Islet of Langerhans (tissue), 1 donor: ENCODE measurements around the gene ZNF277.
"Not testable (repeated sequence)": the region's sequence is repeated elsewhere in the genome, so short reads cannot be mapped to it uniquely, and the experiment has no call there.

Source experiments
- FAIRE-seq: peaks from one replicate; lab custom pipeline; 2011; peaks lifted over from hg19 to GRCh38; lab: Jason Lieb, UNC

ZNF277 gene

DNA sequence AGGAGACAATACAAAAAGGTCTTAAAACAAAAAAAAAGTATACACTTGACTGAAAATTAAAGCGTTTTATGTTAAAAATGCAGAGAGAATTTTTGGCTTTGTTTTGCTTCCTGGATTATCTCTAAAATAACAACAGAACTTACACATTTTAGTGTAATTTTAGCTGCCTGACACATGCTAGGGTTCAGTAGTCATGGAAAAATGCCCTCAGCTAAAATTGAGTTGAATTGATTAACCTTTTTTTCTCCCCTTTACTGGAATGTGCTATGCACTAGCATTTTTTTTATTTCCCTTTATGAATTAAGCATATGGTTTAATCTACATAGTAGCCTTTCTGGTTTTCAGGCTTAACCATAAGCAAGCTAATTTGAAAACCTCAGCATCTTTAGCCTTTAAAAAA, 89.9 kb downstream of the ZNF277 start:
- FAIRE-seq: no peak

DNA sequence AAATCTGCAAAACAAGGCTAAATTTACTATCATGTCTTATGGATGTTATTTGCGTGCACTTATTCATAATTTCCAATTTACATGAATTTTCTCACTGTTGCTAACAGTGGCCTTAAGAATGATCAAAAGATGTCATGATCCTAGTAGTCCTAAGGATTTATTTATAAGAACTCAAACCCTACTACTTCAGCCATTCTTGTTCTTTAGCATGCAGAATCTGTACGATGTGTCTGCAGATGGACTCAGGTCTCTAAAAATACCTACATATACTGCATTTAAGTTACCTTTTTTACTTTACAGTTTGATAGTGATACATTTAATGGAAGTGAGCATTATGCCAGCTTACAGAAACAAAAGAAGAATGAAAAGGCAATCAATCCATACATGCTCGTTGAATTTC, 91.2 kb downstream of the ZNF277 start:
- FAIRE-seq: no peak

DNA sequence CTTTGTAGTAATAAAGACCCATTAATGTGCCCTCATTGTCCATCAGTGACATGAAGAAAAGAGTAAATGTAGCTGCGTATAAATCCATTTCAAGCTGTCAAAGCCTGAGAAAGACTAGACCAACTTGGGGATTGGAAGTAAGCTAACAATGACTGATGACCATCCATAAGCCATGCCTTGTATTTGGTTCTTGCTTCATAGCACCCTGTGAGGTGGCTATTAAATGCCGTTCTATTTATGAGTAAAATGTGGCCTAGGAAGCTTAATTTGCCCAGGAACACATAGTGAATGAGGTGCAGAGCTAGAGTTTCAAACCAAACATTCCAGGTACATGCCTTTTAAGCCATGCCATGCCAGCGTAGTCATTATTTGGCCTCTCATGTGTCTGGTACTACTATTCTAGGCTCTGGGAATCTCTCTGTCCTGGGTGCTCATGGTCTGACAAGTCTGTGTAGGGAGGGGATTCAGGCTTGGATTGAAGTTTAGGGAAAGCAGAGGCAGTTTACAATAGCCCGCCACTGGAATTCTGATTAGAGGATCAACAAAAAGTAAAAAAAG, 92.1 kb downstream of the ZNF277 start:
- no peak for FAIRE-seq

DNA sequence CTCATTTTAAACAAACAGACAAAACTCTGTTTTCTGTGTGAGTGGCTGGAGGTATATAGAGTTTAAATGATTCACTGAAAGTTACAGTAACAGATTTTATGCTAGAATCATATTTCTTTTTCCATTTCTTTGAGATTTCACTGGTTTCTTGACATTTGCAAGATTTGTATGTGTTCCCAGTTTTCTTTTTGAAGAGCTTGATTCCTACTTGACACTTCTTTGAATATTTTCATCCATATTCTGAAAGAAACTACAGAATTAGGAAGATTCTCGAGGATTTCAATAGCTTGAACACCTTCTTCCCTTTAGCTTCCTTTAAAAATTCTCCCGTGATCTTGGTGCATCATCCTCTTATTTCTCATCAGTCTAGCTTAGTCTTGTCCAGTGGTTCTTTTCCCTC, 93.6 kb downstream of the ZNF277 start:
- no peak for FAIRE-seq

DNA sequence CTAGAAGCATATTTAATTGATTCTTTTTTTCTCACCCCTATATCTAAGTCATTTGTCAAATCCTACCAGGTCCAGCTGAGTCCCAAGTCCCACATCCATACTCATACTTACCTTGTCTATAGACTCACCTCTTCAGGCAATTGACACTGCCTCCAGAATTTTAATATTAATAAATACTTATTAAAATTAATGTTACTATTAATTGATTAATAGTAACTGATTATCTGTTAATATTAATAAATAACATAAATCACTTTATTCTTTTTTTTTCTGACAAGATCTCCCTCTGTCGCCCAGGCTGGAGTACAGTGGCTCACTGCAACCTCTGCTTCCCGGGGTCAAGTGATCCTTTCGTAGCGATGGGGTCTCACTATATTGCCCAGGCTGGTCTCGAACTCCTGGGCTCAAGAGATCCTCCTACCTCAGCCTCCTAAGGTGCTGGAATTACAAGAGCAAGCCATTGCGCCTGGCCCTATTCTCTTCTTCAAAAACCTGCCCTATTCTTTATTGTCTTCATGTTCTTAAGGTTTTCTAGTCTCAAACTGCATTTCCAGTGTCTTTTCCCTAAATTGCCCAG, 94.4 kb downstream of the ZNF277 start:
- FAIRE-seq: no peak

DNA sequence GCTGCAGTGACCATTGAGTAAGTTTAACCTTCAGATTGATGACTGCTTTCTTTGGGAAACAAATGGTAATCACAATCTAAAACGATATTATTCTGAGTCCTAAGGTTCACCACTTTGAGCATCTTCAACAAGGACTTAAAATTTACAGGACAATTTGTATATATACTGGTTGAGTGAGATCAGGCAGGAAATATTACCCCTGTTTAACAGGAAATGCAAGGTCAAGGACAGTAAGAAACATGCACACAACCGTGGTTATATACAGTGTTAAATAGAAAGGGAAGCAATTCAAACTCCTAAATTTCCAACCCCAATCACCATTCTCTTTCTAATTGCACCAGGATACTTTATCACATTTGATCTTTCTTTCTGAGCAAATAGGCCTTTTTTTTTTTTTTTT, 96.1 kb downstream of the ZNF277 start:
- no peak for FAIRE-seq

DNA sequence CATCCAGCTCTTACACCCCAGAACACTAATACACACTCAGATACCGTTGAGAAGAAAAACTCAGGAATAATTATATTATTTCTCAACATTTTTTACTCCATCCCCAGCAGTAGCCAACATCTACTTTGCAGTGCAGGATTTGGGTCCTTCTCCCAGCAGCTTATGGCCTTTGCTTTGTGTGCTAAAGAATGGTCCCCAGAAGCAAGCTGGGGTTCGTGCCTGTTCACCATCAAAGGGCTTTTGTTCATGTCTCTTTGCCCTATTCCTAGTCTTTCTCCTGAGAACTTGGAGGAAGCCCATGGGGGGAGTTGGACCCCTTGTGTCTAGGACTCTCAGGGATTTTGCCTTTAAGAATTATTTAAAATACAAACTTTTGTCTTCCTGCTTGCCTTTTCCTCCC, 100.4 kb downstream of the ZNF277 start:
- no peak for FAIRE-seq

DNA sequence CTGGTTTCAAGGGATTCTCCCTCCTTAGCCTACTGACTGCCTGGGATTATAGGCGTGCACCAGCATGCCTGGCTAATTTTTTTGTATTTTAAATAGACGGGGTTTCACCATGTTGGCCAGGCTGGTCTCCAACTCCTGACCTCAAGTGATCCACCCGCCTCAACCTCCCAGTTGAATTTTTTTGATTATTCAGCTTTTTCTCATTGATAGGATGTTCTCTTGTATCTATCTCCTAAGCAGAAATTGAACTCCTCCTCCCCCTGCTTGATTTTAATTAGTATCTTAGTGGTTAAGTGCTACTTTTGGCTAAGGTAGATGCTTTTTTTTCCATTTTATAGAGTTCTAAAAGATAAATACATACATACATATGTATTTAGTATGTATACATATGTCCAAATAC, 101.0 kb downstream of the ZNF277 start:
- no peak for FAIRE-seq

DNA sequence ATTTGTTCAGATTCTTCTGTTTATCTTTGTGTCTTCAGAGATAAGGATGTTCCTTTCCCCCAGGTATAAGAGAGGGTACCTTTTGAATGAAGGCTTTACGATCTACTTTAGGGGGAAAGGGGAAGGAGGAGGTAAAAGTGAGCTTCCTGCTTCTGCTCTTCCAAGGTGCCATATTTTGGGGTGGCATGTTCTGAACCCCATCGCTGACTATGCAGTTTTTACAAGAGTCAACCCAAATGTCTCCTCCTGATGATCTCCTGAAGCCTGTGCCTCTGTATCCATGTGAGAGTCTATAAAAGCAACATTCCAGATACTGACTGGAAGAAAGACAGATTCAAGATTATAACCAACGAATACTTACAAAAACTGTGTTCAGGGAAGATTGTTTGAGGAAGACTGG, 102.5 kb downstream of the ZNF277 start:
- no peak for FAIRE-seq

DNA sequence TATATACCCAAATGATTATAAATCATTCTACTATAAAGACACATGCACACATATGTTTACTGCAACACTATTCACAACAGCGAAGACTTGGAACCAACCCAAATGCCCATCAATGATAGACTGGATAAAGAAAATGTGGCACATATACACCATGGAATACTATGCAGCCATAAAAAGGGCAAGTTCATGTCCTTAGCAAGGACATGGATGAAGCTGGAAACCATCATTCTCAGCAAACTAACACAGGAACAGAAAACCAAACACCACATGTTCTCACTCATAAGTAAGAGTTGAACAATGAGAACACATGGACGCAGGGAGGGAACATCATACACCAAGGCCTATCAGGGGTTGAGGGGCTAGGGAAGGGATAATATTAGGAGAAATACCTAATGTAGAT, 110.3 kb downstream of the ZNF277 start:
- not testable (repeated sequence) for FAIRE-seq

DNA sequence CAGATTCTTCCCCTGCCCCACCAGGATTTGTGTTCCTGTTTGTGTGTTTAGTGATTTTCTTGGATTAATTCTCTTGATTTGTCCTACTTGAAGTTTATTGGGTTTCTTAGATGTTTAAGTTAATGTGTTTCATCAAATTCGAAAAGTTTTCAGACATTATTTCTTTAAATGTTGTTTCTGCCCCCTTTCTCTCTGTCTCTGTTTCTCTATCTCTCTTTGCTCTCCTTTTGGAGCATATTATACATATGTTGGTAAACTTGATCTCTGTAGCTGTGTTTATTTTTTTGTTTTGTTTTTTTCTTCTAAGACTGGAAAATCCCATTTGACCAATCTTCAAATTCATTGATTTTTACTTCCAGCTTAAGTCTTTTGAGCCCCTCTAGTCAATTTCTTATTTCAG, 115.6 kb downstream of the ZNF277 start:
- no peak for FAIRE-seq

DNA sequence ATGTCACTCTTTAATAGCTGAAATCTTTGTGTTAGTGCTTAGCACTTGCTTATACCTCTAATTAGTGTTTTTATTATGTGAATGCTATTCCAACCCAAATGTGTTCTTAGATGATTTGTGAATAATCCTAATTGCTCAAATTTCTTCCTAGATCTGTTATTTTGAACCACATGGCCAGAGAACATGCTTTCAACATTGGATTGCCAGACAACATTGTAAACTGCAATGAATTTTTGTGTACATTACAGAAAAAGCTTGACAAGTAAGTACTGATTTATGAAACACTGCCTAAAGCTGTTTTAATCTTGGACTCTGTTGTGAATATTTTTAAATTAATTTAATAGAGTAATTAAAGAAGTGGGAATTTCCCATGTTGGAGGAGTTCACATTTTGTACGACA, 121.1 kb downstream of the ZNF277 start:
- FAIRE-seq: no peak

DNA sequence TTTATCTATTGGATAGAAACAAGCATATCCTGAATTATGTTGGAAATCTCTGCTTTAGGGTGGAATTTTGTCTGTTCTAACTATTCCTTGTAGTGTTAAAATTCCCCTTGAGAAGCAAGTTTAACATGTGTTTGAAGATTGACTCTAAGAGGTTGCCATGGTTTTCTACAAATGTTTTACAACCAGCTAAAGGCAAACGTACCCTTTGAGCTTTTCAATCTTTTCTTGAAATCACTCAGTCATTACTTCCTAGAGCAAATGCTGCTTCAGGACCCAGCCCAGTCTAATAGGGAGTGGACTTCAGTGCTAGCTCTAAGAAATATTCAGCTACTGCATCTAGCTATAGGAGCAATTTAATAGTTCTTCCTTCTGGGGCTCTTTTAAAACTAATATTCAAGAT, 125.0 kb downstream of the ZNF277 start:
- no peak for FAIRE-seq

DNA sequence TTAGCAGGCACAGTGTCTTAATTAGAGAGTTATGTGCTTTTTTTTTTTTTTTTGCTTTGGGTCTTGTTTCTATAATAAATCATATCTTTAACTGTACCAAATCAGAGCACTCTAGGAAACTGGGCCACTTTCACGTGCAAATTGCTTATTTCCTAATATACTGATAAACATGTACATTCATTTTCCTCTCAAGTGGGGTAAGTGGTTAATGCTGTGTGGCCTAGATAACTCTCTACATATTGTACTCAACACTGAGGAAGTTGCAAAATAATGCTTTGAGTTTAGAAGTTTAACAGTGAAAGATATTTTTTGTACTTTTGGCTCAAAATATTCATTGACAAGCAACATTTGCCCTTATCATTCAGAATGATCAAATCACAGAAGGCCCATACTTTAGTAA, 127.9 kb downstream of the ZNF277 start:
- FAIRE-seq: no peak

DNA sequence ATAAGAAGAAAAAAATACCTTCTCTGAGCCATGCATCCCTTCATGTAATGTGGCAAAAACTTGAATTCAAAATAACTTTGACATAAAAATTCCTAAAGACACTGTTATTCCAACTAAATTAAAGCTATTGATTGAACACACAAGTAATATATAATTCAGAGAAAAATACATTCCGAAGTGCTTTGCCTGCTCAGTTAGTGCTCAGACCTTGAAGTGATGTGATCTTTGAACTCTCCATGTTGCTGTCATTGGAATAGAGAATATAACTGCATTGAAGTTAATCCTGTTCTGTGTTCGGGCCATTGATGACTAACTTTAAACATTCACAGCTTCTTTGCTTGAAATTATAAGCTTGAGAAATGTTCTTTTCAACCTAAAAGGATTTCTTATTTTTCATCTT, 129.8 kb downstream of the ZNF277 start:
- no peak for FAIRE-seq

DNA sequence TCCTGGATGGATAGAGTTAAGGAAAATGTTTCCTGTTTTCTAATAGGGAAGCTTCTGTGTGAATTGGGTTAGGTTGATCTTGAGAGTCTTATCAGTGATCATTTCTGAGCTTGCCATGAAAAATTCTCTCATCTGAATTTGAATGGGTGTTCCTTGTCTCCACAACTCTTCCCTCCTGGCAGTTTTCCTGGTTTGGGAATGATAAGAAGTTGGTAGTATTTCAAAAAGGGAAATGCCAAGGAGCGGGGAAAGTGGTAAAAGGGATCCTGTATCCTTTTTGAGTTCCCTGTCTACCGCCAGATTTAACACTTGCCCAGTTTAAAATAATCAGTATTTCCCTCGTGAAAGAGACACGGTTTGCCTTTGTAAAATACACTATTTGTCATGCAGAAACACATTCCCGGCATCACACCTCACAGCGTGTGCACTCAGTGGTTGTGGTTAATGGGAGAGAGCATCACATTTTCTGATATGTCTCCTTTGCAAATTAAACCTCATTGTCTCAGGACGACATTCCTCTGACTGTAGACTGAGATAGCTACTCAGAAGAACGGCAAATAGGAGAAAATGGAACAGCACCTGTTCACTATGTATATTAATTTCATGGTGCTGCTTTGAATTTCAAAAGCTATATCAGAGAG, 130.6 kb downstream of the ZNF277 start:
- no peak for FAIRE-seq

DNA sequence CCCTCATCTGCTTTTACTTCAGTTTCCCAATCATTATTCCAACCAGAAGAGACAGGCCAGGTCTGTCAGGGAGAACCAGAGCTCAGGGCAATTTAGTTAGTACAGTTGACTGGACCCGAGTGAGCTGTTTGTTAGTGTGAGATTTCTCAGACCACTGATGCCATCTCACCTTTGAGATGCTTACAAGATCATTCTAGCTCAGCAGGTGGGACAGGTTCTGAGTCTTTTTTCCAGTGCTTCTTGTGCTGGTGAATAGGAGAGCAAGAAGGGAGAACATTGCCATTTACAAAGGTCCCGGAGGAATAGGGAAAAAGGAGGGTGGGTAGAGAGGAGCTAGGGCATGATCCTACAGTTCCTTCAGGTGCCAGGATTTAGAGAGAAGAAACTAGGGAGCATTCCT, 131.4 kb downstream of the ZNF277 start:
- FAIRE-seq: no peak

DNA sequence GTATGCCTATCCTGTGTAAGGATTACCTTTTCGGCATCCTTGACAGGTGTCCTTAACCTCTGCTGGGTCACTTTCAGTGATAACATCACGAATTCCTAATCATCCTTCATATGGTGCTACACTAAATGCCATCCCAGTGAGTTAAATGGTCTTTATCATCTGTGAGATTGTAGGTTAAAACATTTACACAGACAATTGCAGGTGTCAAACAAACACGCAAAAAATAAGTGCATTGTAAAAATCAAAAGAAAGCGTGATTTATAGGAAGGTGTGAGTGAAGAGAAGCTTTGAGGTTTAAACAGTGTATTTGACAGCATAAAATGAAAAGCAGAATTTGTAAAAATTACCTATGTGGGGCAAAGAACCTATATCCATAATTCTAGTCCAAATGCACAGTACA, 132.3 kb downstream of the ZNF277 start:
- no peak for FAIRE-seq

DNA sequence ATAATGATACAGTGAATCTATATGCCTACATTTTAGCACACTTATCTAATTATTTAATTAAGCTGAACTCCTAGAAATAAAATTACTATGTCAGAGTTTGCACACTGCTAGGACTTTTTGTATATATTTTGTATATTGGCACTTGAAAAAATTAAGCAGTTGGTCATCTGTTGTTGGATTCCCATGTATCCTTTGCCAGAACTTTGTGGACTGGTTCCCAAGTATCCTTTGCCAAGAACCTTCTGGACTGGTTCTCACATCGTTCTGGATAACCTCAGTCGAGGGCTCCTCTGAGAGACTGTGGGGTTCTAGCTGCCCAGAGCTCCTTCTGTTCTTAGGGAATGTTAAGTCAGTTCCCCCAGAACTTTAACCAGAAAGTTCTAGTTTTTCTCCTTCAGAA, 135.0 kb downstream of the ZNF277 start:
- no peak for FAIRE-seq

DNA sequence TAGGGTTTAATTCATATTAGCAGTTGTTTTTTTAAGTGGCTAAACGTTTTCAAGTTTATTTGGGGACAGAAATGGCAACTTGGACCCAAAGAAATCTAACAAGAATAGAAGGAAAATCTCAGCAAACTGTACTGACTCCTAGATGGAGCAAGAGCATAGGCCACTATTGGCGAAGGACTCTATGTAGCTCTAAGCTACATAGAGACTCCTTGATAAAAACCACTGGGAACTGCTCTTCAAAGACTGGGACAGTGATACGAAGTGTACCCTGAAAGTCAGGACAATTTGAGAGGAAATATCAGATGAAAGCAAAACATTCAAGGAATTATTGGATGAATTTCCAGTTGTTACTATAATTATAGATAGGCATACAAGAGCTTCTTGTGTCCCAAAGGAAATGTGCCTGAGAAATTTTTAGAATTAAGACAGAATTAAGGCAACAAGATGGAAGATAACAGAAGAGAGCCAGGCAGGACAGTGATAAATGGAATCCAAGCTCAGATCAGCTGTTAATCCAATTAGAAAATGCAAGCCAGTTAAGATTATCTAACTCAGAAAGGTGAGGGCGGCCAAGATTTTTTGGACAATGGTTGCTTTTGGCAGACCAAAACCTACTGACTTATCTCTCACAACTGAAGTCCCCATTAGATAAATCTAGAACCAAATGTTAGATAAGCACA, 140.0 kb downstream of the ZNF277 start:
- FAIRE-seq: no peak

DNA sequence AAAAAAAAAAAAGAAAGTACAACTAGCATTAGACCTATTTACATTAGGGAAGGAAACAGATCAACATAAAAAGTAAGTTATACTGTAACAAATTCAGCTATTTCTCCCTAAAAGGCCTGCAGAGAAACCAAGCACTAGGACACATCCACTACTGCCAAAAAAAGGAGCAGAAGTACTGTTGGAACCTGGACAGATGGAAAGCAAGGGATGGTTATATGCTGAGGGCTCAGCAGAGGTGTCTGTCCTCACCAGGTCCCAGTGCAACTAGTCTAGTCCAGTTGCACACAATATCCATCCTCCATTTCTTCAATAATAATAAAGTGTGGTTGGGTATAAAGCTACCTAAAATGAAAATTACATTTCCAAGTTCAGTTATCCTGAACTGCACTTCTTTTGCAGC, 140.6 kb downstream of the ZNF277 start:
- FAIRE-seq: no peak

DNA sequence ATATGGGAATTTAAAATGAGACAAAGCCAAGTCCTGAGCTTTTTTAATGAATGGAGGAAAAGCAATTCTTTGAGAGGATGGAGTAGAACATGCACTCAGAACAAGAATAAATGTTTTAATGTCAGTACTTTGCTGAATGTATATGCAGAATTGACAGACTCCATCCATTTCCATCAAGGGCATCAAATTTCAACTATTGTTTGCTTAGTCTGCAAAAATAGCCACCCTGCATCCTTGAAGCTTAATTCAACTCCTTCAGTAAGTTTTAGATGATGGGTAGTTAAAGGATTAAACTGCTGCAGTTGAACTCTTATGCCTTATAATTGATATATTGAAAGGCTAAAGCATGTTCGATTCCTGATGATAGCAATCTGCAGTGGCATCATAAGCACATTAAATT, 144.1 kb downstream of the ZNF277 start:
- FAIRE-seq: no peak

DNA sequence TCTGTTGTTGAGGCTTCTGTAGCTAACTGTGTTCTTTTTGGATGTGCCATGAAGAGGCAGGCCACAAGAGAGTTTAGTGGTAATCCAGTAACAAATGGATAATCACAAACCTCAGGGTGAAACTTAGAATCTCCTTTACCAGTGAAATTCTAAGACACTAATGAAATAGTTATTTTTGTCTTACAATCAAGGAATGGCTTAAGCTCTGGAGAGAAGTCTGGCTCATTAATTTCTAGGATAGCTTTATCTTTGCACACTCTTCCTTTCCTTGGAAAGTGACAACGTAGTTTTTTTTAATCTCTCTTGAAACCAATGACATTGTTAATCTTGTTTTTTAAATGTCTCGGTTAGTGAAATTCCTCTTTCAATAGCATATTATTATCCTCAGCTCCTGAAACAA, 150.1 kb downstream of the ZNF277 start:
- FAIRE-seq: no peak

DNA sequence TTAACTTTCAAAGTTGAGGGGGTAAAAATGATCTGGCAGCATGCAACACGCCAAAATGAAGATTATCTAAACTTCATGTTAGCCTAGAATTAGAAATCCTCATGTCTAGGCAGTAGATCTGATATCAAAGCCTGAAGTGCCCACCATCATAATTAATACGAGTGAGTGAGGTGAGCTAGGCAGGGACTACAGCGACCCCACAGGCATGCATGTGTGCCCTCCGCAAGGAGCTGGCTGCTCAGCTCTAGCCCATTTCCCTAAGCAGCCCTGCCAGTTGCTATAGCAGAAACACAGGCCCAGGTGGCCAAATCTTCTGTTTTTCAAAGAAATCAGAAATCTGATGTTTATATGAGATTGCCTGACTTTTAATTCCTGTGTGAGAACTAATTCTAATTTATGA, 150.6 kb downstream of the ZNF277 start:
- no peak for FAIRE-seq
